Caco-2 (cell line): ENCODE measurements around the gene BTF3L4. TPM values are rescaled to one million over a fixed set of nuclear protein-coding genes. Genes with fewer than 3 reads are reported as not detected.

ENCODE experiments used
- BruUV-seq: library from RNA; stranded (reverse); fragments of 400-500 nt; replicated peaks from 2 replicates; lab custom pipeline; 2021; lab: Mats Ljungman, UMichigan
- CTCF ChIA-PET: fragments of 300-600 bp; sonication (Branson Sonifier 250); formaldehyde crosslinking; loops from one replicate; lab custom pipeline; 2022; ENCODE audit warnings: antibody characterized with exemption; lab: Charles Lee
- POLR2A ChIA-PET: fragments of 300-600 bp; sonication (Branson Sonifier 250); formaldehyde crosslinking; loops from one replicate; lab custom pipeline; 2022; ENCODE audit warnings: antibody characterized with exemption; lab: Charles Lee
- DNase-seq, 2 experiments: peaks; one replicate each; pipeline versions ENCODE4 v3.0.0 to v3.0.0-alpha.2; 2020 to 2022
- H3K27me3 ChIP-seq: replicated peaks from 2 replicates; pipeline ENCODE4 v1.6.0; 2011; ENCODE audit warnings: low read length; ENCODE audit not compliant: control insufficient read depth, insufficient read depth
- H3K36me3 ChIP-seq: 2 replicates; pipeline ENCODE4 v1.5.1; 2011; ENCODE audit warnings: low read length; ENCODE audit not compliant: control insufficient read depth, insufficient read depth
- H3K4me1 ChIP-seq: fragments of 250-450 bp; sonication (Bioruptor Pico); 2 replicates; pipeline ENCODE4 v1.5.1; 2020; ENCODE audit warnings: mild to moderate bottlenecking
- H3K4me3 ChIP-seq: 2 replicates; pipeline ENCODE4 v1.5.1; 2011; ENCODE audit warnings: low read depth, mild to moderate bottlenecking, control low read depth, low read length
- H3K9me3 ChIP-seq: fragments of 250-450 bp; sonication (Bioruptor Pico); 2 replicates; pipeline ENCODE4 v1.5.1; 2020; ENCODE audit warnings: mild to moderate bottlenecking, moderate library complexity
- H3K27ac Mint-ChIP-seq: one replicate; pipeline ENCODE4 v1.8.0; 2022; ENCODE audit warnings: mixed read lengths; ENCODE audit not compliant: unreplicated experiment
- H3K27me3 Mint-ChIP-seq: one replicate; pipeline ENCODE4 v1.8.0; 2022; ENCODE audit warnings: mixed read lengths; ENCODE audit not compliant: insufficient read depth, unreplicated experiment
- H3K36me3 Mint-ChIP-seq: one replicate; pipeline ENCODE4 v1.8.0; 2022; ENCODE audit warnings: mild to moderate bottlenecking, mixed read lengths; ENCODE audit not compliant: insufficient read depth, unreplicated experiment
- H3K4me1 Mint-ChIP-seq: one replicate; pipeline ENCODE4 v1.8.0; 2022; ENCODE audit warnings: low read depth, mixed read lengths; ENCODE audit not compliant: unreplicated experiment
- H3K4me3 Mint-ChIP-seq: one replicate; pipeline ENCODE4 v1.8.0; 2022; ENCODE audit warnings: mild to moderate bottlenecking, moderate library complexity, mixed read lengths; ENCODE audit not compliant: unreplicated experiment
- H3K9me3 Mint-ChIP-seq: one replicate; pipeline ENCODE4 v1.8.0; 2022; ENCODE audit warnings: mixed read lengths; ENCODE audit not compliant: unreplicated experiment
- intact Hi-C: fragments of 100-400 bp; cut with micrococcal nuclease; formaldehyde crosslinking; loops from one replicate; pipeline ENCODE4 v1.10.0; 2022; ENCODE audit not compliant: unreplicated experiment
- total RNA-seq: library from RNA; stranded (reverse); gene quantifications from 2 replicates; pipeline ENCODE4 v1.2.3, GENCODE V29; 2022
- TF ChIP-seq, protein P1 (sequence below), 2 experiments: fragments of 200-600 bp in 1 of 2; IDR thresholded peaks; 1 replicate in 1 of 2; 2 replicates in 1 of 2; pipeline versions ENCODE4 v1.5.1 to v1.8.0; 2011 to 2022; ENCODE audit warnings: antibody characterized with exemption in 1 of 2, control low read depth in 1 of 2, inconsistent platforms in 1 of 2, low read depth in 1 of 2, low read length in 1 of 2, mild to moderate bottlenecking in 1 of 2, moderate library complexity in 1 of 2; ENCODE audit not compliant: insufficient read depth in 1 of 2, severe bottlenecking in 1 of 2, unreplicated experiment in 1 of 2

The BTF3L4 gene
- total RNA-seq, 1 experiment from 2014 or later = 73.7 TPM

DNA sequence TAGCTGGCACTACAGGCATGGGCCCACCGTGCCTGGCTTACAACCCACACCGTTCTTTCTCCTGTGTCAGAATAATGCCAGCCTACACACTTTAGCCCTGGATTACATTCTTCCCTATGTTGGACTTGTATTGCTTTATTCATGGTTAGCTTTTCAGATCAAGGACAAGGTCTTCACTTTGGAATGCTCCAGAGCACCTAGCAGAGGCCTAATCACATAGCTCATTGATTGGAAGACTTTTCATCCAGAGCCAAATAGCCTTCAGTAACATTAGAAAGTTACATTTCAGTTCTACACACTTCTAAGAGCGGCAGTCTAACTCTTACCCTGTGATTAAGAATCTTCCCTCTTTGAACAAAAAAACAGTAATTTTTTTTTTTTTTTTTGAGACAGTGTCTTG is 56.4 kb downstream of the BTF3L4 start:
- Histone ChIP-seq H3K36me3 (no peaks in the 10 kb centered on the region), H3K27me3 (no peaks in the 10 kb centered on the region), H3K4me3 (no peak overlapping the region), H3K9me3 (no peaks in the 10 kb centered on the region), H3K4me1 (no peaks in the 10 kb centered on the region)
- intact Hi-C loops = no loop called here
- no peaks in the 10 kb centered on the region for H3K36me3 Mint-ChIP-seq
- no peaks in the 10 kb centered on the region for H3K4me1 Mint-ChIP-seq
- POLR2A ChIA-PET = no interaction called here
- DNase-seq = no peak
- H3K9me3 Mint-ChIP-seq = no peaks in the 10 kb centered on the region
- no peak overlapping the region for H3K4me3 Mint-ChIP-seq
- BruUV-seq = no TSS peak
- CTCF ChIA-PET = interaction anchor here (0.7 kb wide), 1 partner anchor 186 kb away, joined by 3 read pairs; no protein-coding TSS in a partner anchor
- H3K27ac Mint-ChIP-seq = no peak overlapping the region
- H3K27me3 Mint-ChIP-seq = no peaks in the 10 kb centered on the region
- TF ChIP-seq, protein P1, sequence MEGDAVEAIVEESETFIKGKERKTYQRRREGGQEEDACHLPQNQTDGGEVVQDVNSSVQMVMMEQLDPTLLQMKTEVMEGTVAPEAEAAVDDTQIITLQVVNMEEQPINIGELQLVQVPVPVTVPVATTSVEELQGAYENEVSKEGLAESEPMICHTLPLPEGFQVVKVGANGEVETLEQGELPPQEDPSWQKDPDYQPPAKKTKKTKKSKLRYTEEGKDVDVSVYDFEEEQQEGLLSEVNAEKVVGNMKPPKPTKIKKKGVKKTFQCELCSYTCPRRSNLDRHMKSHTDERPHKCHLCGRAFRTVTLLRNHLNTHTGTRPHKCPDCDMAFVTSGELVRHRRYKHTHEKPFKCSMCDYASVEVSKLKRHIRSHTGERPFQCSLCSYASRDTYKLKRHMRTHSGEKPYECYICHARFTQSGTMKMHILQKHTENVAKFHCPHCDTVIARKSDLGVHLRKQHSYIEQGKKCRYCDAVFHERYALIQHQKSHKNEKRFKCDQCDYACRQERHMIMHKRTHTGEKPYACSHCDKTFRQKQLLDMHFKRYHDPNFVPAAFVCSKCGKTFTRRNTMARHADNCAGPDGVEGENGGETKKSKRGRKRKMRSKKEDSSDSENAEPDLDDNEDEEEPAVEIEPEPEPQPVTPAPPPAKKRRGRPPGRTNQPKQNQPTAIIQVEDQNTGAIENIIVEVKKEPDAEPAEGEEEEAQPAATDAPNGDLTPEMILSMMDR (IDR thresholded peaks at IDR 0.05; ENCODE audit: insufficient read depth in 1 of 2, low read depth in 1 of 2, low read length in 1 of 2, severe bottlenecking in 1 of 2, unreplicated experiment in 1 of 2) = no peak

DNA sequence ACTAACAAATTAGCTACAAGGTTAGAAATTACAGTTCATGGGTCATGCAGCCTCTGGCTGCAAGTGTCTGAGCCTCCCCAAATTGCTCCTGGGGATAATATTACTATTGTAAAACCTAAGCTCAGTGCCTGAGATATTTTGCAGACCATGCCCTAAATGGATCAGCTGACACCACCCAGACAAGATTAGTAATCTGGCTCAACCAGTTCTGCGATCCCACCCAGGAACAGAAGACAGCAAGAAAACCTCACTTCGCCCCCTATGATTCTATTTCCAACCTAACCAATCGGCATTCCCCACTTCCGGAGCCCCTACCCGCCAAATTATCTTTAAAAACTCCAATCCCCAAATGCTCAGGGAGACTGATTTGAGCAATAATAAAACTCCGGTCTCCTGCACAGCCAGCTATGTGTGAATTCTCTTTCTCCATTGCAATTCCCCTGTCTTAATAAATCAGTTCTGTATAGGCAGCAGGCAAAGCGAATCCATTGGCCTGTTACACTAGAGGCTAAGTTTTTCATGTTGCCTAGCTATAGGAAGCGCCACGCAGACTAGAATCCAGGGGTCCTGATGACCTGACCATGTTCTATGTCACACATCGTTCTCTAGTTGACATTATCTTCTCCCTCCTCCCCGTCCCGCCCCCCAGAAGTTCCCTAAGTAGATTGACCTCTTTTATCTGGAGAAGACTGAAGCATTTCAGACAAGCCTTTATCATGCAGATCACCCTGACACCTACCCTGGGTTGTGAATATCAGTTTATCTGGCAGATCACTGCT is 63.4 kb downstream of the BTF3L4 start:
- BruUV-seq = no TSS peak
- DNase-seq = peak; percentile 22 to 32
- H3K36me3 Mint-ChIP-seq = no peaks in the 10 kb centered on the region
- Histone ChIP-seq H3K27me3 (no peaks in the 10 kb centered on the region), H3K4me3 (no peak overlapping the region), H3K4me1 (peaks cover 13% of the 10 kb centered on the region), H3K9me3 (no peaks in the 10 kb centered on the region), H3K36me3 (no peaks in the 10 kb centered on the region)
- intact Hi-C loops = no loop called here
- TF ChIP-seq, protein P1 (IDR thresholded peaks at IDR 0.05; ENCODE audit: insufficient read depth in 1 of 2, low read depth in 1 of 2, low read length in 1 of 2, severe bottlenecking in 1 of 2, unreplicated experiment in 1 of 2) = no peak
- peak overlapping the region; percentile 29 for H3K4me3 Mint-ChIP-seq
- no peaks in the 10 kb centered on the region for H3K27me3 Mint-ChIP-seq
- ChIA-PET POLR2A (no interaction called here), CTCF (interaction anchor here (1.1 kb wide), 1 partner anchor 23 kb away, joined by 3 read pairs; the partner anchor contains the start of gene ZFYVE9)
- H3K4me1 Mint-ChIP-seq = no peaks in the 10 kb centered on the region
- H3K9me3 Mint-ChIP-seq = no peaks in the 10 kb centered on the region
- no peak overlapping the region for H3K27ac Mint-ChIP-seq

DNA sequence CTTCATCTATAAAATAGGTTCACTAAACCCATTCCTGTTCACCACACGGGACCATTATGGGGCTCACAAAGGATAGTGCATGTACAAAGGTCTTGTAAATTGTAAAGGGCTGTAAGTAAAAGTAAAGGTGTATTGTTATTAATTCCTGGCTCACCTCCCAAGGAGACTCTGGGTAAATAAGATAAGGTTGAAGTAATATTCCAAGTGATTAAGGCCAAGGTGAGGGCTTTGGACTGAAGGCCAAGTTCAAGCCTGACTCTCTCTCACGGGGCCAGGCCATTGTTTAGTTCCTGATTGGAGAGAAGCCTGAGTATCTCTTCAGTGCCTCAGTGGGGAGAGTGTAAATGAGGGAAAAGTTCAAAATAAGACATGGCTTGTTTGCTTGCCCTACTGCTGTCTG is 66.3 kb downstream of the BTF3L4 start:
- Mint-ChIP-seq H3K4me3 (no peak overlapping the region), H3K4me1 (no peaks in the 10 kb centered on the region), H3K9me3 (no peaks in the 10 kb centered on the region), H3K27me3 (peaks cover 3% of the 10 kb centered on the region), H3K27ac (no peak overlapping the region), H3K36me3 (no peaks in the 10 kb centered on the region)
- intact Hi-C loops = no loop called here
- H3K9me3 ChIP-seq = no peaks in the 10 kb centered on the region
- BruUV-seq = no TSS peak
- no peaks in the 10 kb centered on the region for H3K27me3 ChIP-seq
- no peaks in the 10 kb centered on the region for H3K36me3 ChIP-seq
- no peak overlapping the region for H3K4me3 ChIP-seq
- ChIA-PET POLR2A (no interaction called here), CTCF (no interaction called here)
- peaks cover 13% of the 10 kb centered on the region for H3K4me1 ChIP-seq
- TF ChIP-seq, protein P1 (IDR thresholded peaks at IDR 0.05; ENCODE audit: insufficient read depth in 1 of 2, low read depth in 1 of 2, low read length in 1 of 2, severe bottlenecking in 1 of 2, unreplicated experiment in 1 of 2) = no peak
- DNase-seq = no peak
